Esophagus mucosa (tissue), 1 donor: ENCODE measurements around the gene WDR49. TPM values are rescaled to one million over a fixed set of nuclear protein-coding genes. Genes with fewer than 3 reads are reported as not detected.
A peak's percentile ranks its signal among the peaks of the same experiment; 100 is the strongest.

Experiments
- ATAC-seq: fragments of 200-7000 bp; cut with Tn5 transposase; one replicate; pipeline ENCODE4 v1.9.1; 2020
- total RNA-seq: library from RNA; stranded (reverse); gene quantifications from one replicate; pipeline ENCODE4 v1.2.4, GENCODE V29; 2023
- donor health status: DM: yes; HTN: yes; CAD: no.

The WDR49 gene
- total RNA-seq = 0.16 TPM

GRCh38 chr3:167653760-167654159 is at the start of gene WDR49:
Gene WDR49, minus strand, starts transcription at chr3:167653942. Its CDS starts 517 bp downstream, at chr3:167653425.
- ATAC-seq = no peak

- ATAC-seq = no peak
Observed at GRCh38 chr3:167700926-167701325, 47.2 kb upstream of the WDR49 start.

- no peak for ATAC-seq
Observed at GRCh38 chr3:167700046-167700445, 46.3 kb upstream of the WDR49 start.

GRCh38 chr3:167694121-167694520 is 40.4 kb upstream of the WDR49 start:
- no peak for ATAC-seq

GRCh38 chr3:167691366-167691765 is 37.6 kb upstream of the WDR49 start:
- ATAC-seq = no peak

- peak; percentile 66 for ATAC-seq
Observed at GRCh38 chr3:167684388-167684993, 30.7 kb upstream of the WDR49 start.

GRCh38 chr3:167679526-167679925 is 25.8 kb upstream of the WDR49 start:
- ATAC-seq = no peak

- ATAC-seq = no peak
Observed at GRCh38 chr3:167675848-167676247, 22.1 kb upstream of the WDR49 start.

GRCh38 chr3:167673221-167673620 is 19.5 kb upstream of the WDR49 start:
- no peak for ATAC-seq

GRCh38 chr3:167671878-167672427 is 18.2 kb upstream of the WDR49 start:
- no peak for ATAC-seq

- no peak for ATAC-seq
Observed at GRCh38 chr3:167669699-167670098, 16.0 kb upstream of the WDR49 start.

GRCh38 chr3:167668651-167669050 is 14.9 kb upstream of the WDR49 start:
- no peak for ATAC-seq

GRCh38 chr3:167666563-167666962 is 12.8 kb upstream of the WDR49 start:
- ATAC-seq = no peak

GRCh38 chr3:167662919-167663400 is 9.2 kb upstream of the WDR49 start:
- ATAC-seq = no peak

GRCh38 chr3:167657684-167658225 is 4.0 kb upstream of the WDR49 start:
- ATAC-seq = no peak

GRCh38 chr3:167656821-167657220 is 3.1 kb upstream of the WDR49 start:
- no peak for ATAC-seq

- no peak for ATAC-seq
Observed at GRCh38 chr3:167653155-167653554, 587 bp downstream of the WDR49 start.

- no peak for ATAC-seq
Observed at GRCh38 chr3:167651826-167652225, 1.9 kb downstream of the WDR49 start.

GRCh38 chr3:167650459-167650858 is 3.3 kb downstream of the WDR49 start:
- no peak for ATAC-seq

GRCh38 chr3:167649746-167650145 is 4.0 kb downstream of the WDR49 start:
- ATAC-seq = no peak

GRCh38 chr3:167644611-167645010 is 9.1 kb downstream of the WDR49 start:
- ATAC-seq = no peak

- ATAC-seq = no peak
Observed at GRCh38 chr3:167631471-167631870, 22.3 kb downstream of the WDR49 start.

- peak; percentile 86 for ATAC-seq
Observed at GRCh38 chr3:167626490-167626889, 27.3 kb downstream of the WDR49 start.

GRCh38 chr3:167615030-167615429 is 38.7 kb downstream of the WDR49 start:
- ATAC-seq = no peak
